GM12878 (cell line): ENCODE measurements around the gene STK39. TPM values are rescaled to one million over a fixed set of nuclear protein-coding genes. Genes with fewer than 3 reads are reported as not detected.

ENCODE experiments used
- ATAC-seq: fragments of 200-7000 bp; cut with Tn5 transposase; 3 replicates; pipeline ENCODE4 v1.9.1; 2020; ENCODE audit warnings: mild to moderate bottlenecking, moderate library complexity
- BruUV-seq: library from RNA; stranded (reverse); fragments of 400-500 nt; replicated peaks from 2 replicates; lab custom pipeline; 2021; lab: Mats Ljungman, UMichigan
- CTCF ChIA-PET: fragments of 300-600 bp; sonication (Branson Sonifier 250); formaldehyde crosslinking; extraction: SDS; loops from one replicate; lab custom pipeline; 2021; ENCODE audit warnings: inconsistent platforms; lab: Yijun Ruan, JAX
- POLR2A ChIA-PET: fragments of 350-600 bp; formaldehyde crosslinking; extraction: SDS; loops from one replicate; lab custom pipeline; 2021; ENCODE audit warnings: inconsistent platforms; lab: Charles Lee
- RAD21 ChIA-PET: fragments of 300-600 bp; sonication (Branson Sonifier 250); formaldehyde crosslinking; loops from one replicate; lab custom pipeline; 2023; ENCODE audit warnings: antibody characterized with exemption; ENCODE audit not compliant: unreplicated experiment; lab: Charles Lee
- SMC1A ChIA-PET: fragments of 300-600 bp; sonication (Branson Sonifier 250); formaldehyde crosslinking; loops from one replicate; lab custom pipeline; 2023; ENCODE audit not compliant: unreplicated experiment, uncharacterized antibody; lab: Charles Lee
- DNase-seq: peaks from one replicate; pipeline ENCODE4 v3.0.0-alpha.2; 2011; ENCODE audit warnings: low read depth, low spot score
- FAIRE-seq: peaks from 3 replicates; lab custom pipeline; 2011; peaks lifted over from hg19 to GRCh38; lab: Jason Lieb, UNC
- H2AFZ ChIP-seq: 2 replicates; pipeline ENCODE4 v1.6.0; 2011; ENCODE audit warnings: low read depth, low read length, control low read depth; ENCODE audit not compliant: control insufficient read depth
- H3K27ac ChIP-seq: 2 replicates; pipeline ENCODE4 v1.5.1; 2011; ENCODE audit warnings: control low read depth; ENCODE audit not compliant: control insufficient read depth, insufficient read depth
- H3K27me3 ChIP-seq, 2 experiments: replicated peaks in 1 of 2; 2 replicates each; pipeline versions ENCODE4 v1.6.0 to v1.6.1; 2011; ENCODE audit warnings: low read length in 1 of 2; ENCODE audit not compliant: control insufficient read depth in 2 of 2, insufficient read depth in 2 of 2
- H3K36me3 ChIP-seq, 2 experiments: 2 replicates each; pipeline ENCODE4 v1.5.1; 2011; ENCODE audit warnings: low read length in 1 of 2; ENCODE audit not compliant: control insufficient read depth in 2 of 2, insufficient read depth in 2 of 2
- H3K4me1 ChIP-seq: 2 replicates; pipeline ENCODE4 v1.6.1; 2011; ENCODE audit warnings: mild to moderate bottlenecking, low read length, moderate library complexity, mixed read lengths; ENCODE audit not compliant: control insufficient read depth, insufficient read depth
- H3K4me2 ChIP-seq: 2 replicates; pipeline ENCODE4 v1.6.0; 2011; ENCODE audit warnings: control low read depth; ENCODE audit not compliant: control insufficient read depth, insufficient read depth
- H3K4me3 ChIP-seq: fragments of 200-600 bp; sonication (generic); 2 replicates; pipeline ENCODE4 v1.5.1; 2016
- H3K79me2 ChIP-seq: 2 replicates; pipeline ENCODE4 v1.6.0; 2011; ENCODE audit warnings: low read length; ENCODE audit not compliant: control insufficient read depth, insufficient read depth
- H3K9ac ChIP-seq: 2 replicates; pipeline ENCODE4 v1.8.0; 2011; ENCODE audit warnings: low read length, control low read depth, mixed read lengths; ENCODE audit not compliant: control insufficient read depth, insufficient read depth
- H3K9me3 ChIP-seq: replicated peaks from 3 replicates; pipeline ENCODE4 v1.5.1; 2011; ENCODE audit warnings: mild to moderate bottlenecking, low read length; ENCODE audit not compliant: control insufficient read depth, insufficient read depth
- H4K20me1 ChIP-seq: 2 replicates; pipeline ENCODE4 v1.6.0; 2011; ENCODE audit not compliant: control insufficient read depth, insufficient read depth
- ATF2 ChIP-seq: IDR thresholded peaks from 2 replicates; pipeline ENCODE4 v1.6.1; 2012; ENCODE audit warnings: low read length, inconsistent platforms
- BCL11A ChIP-seq: IDR thresholded peaks from 2 replicates; pipeline ENCODE4 v1.6.1; 2011; ENCODE audit warnings: low read depth, low read length
- CUX1 ChIP-seq: IDR thresholded peaks from 2 replicates; pipeline ENCODE4 v1.6.1; 2012; ENCODE audit warnings: improper control_type of control experiment, low read depth, low read length; ENCODE audit not compliant: insufficient replicate concordance
- DPF2 ChIP-seq: fragments of 450-650 bp; IDR thresholded peaks from 2 replicates; pipeline ENCODE4 v1.6.1; 2017; ENCODE audit warnings: mild to moderate bottlenecking
- EP300 ChIP-seq, 2 experiments: fragments of 150-350 bp in 1 of 2; IDR thresholded peaks; 2 replicates each; pipeline ENCODE4 v1.6.1; 2011 to 2012; ENCODE audit warnings: low read depth in 2 of 2, low read length in 2 of 2, borderline replicate concordance in 1 of 2, improper control_type of control experiment in 1 of 2, inconsistent platforms in 1 of 2; ENCODE audit not compliant: control insufficient read depth in 1 of 2
- IKZF2 ChIP-seq, 2 experiments: fragments of 450-650 bp; IDR thresholded peaks; 2 replicates each; pipeline ENCODE4 v1.6.1; 2017; ENCODE audit warnings: mild to moderate bottlenecking in 2 of 2, moderate library complexity in 2 of 2
- IRF4 ChIP-seq: IDR thresholded peaks from 2 replicates; pipeline ENCODE4 v1.6.1; 2011; ENCODE audit warnings: low read depth, low read length
- JUNB ChIP-seq: IDR thresholded peaks from 2 replicates; pipeline ENCODE4 v1.6.1; 2016; ENCODE audit warnings: antibody characterized with exemption, mild to moderate bottlenecking
- KAT2A ChIP-seq: conservative IDR thresholded peaks from 2 replicates; pipeline ENCODE4 v1.6.1; 2011; ENCODE audit warnings: low read depth, low read length; ENCODE audit not compliant: control insufficient read depth
- MYB ChIP-seq: fragments of 150-350 bp; IDR thresholded peaks from 2 replicates; pipeline ENCODE4 v1.6.1; 2014; ENCODE audit warnings: mild to moderate bottlenecking, low read depth, low read length, borderline replicate concordance
- NFIC ChIP-seq: IDR thresholded peaks from 2 replicates; pipeline ENCODE4 v1.6.1; 2012; ENCODE audit warnings: low read depth, mild to moderate bottlenecking, inconsistent platforms, low read length, moderate library complexity
- NFYA ChIP-seq: IDR thresholded peaks from 2 replicates; pipeline ENCODE4 v1.6.1; 2011; ENCODE audit warnings: low read depth, mild to moderate bottlenecking, low read length, improper control_type of control experiment, borderline replicate concordance
- NR2F1 ChIP-seq: fragments of 450-650 bp; conservative IDR thresholded peaks from 2 replicates; pipeline ENCODE4 v1.6.1; 2017; ENCODE audit warnings: mild to moderate bottlenecking
- PAX5 ChIP-seq: IDR thresholded peaks from 2 replicates; pipeline ENCODE4 v1.6.1; 2011; ENCODE audit warnings: low read depth, low read length, borderline replicate concordance
- RCOR1 ChIP-seq: conservative IDR thresholded peaks from 2 replicates; pipeline ENCODE4 v1.6.1; 2012; ENCODE audit warnings: low read depth, low read length, improper control_type of control experiment
- TAF1 ChIP-seq: IDR thresholded peaks from 2 replicates; pipeline ENCODE4 v1.6.1; 2011; ENCODE audit warnings: mild to moderate bottlenecking, low read depth, low read length, borderline replicate concordance
- ZNF217 ChIP-seq: fragments of 450-650 bp; IDR thresholded peaks from 2 replicates; pipeline ENCODE4 v1.6.1; 2017; ENCODE audit warnings: antibody characterized with exemption, mild to moderate bottlenecking
- ZNF384 ChIP-seq: IDR thresholded peaks from 2 replicates; pipeline ENCODE4 v1.6.1; 2012; ENCODE audit warnings: low read depth, mild to moderate bottlenecking, low read length, improper control_type of control experiment, borderline replicate concordance
- WGBS: methylation state at CpG from one replicate; pipeline ENCODE4 v1.1.6; 2016; ENCODE audit warnings: low lambda C conversion rate; ENCODE audit not compliant: insufficient replicate concordance, insufficient coverage; ENCODE audit errors: missing lambda C conversion rate; 5-methylcytosine and 5-hydroxymethylcytosine counted together
- in situ Hi-C: fragments of 300-500 bp; cut with MboI; formaldehyde crosslinking; loops from 9 replicates; pipeline ENCODE4 v1.14.3; 2018; ENCODE audit warnings: mixed read lengths
- intact Hi-C: fragments of 100-400 bp; cut with micrococcal nuclease; formaldehyde crosslinking; loops from one replicate; pipeline ENCODE4 v1.14.2; 2022; ENCODE audit not compliant: unreplicated experiment
- polyA plus RNA-seq, 11 experiments: library from polyadenylated mRNA; depleted of rRNA in 4 of 11; unstranded in 6 of 11; stranded (reverse) in 5 of 11; fragments of >200 nt; fragmentation: Nextera tagmentation in 4 of 11; fragmentation: Illumina TruSeq in 1 of 11; extraction: Ambion mirVana in 4 of 11; extraction: Trizol in 1 of 11; gene quantifications; 1 replicate in 1 of 11; 2 replicates in 10 of 11; pipeline versions ENCODE4 v1.2.1 to v1.2.3, GENCODE V29; 2011 to 2016; ENCODE audit warnings: inconsistent platforms in 2 of 11, missing spikeins in 2 of 11, low read depth in 1 of 11
- total RNA-seq, 4 experiments: library from RNA; depleted of rRNA in 3 of 4; stranded (reverse); fragments of >200 nt in 3 of 4; fragmentation: Illumina TruSeq in 1 of 4; extraction: Trizol in 1 of 4; gene quantifications; 2 replicates each; pipeline versions ENCODE4 v1.2.1 to v1.2.3, GENCODE V29; 2013 to 2021

STK39 gene
- total and polyA plus RNA-seq, 10 of the 15 experiments (the other 5 are each of a cell fraction or from before 2014, with no cell fraction given), result 0.03 to 0.21 (median 0.07) TPM; not detected in 5

GRCh38 chr2:168194784-168195522, 52.4 kb downstream of the STK39 start:
- H3K9me3 ChIP-seq, result no peaks in the 10 kb centered on the region
- DNase-seq (peak; percentile 28), FAIRE-seq (peak; percentile 78), ATAC-seq (peak; percentile 89)
- CTCF ChIA-PET, result no interaction called here
- H3K27me3 ChIP-seq, result peaks cover 1% of the 10 kb centered on the region in 2 experiments; a peak in 2 of 4 replicates
- no peaks in the 10 kb centered on the region for H3K36me3 ChIP-seq
- POLR2A ChIA-PET, result no interaction called here
- H3K4me1 ChIP-seq, result peaks cover 12% of the 10 kb centered on the region; the same call in 1 of the 2 replicates
- H3K4me2 ChIP-seq, result no peak overlapping the region
- H3K4me3 ChIP-seq, result no peak overlapping the region
- in situ Hi-C loops (no loop called here), intact Hi-C loops (no loop called here)
- RAD21 ChIA-PET, result no interaction called here
- H3K79me2 ChIP-seq, result no peaks in the 10 kb centered on the region
- SMC1A ChIA-PET, result interaction anchor here (0.7 to 1.1 kb wide), 2 partner anchors 10 to 13 kb away, joined by 3 to 4 read pairs; no protein-coding TSS in a partner anchor
- H3K27ac ChIP-seq, result no peak overlapping the region
- BruUV-seq, result no TSS peak
- under 1% methylated on average over 7 of the region's 7 CpGs for WGBS
- no peak overlapping the region for H2AFZ ChIP-seq
- no peaks in the 10 kb centered on the region; the same call in 1 of the 2 replicates for H4K20me1 ChIP-seq
- no peak overlapping the region for H3K9ac ChIP-seq
- TF ChIP-seq EP300 (IDR thresholded peaks at IDR 0.05; ENCODE audit: borderline replicate concordance in 1 of 2, control insufficient read depth in 1 of 2, low read depth in 2 of 2, low read length in 2 of 2) (0 out of 4 replicates have a peak, but pooled peaks of 1 of the 2 experiments have one; percentile 14), BCL11A (0 out of 2 replicates have a peak, but pooled peaks have one; percentile 45), MYB (no peak), ZNF384 (peak; percentile 70; the same call in 1 of the 2 replicates), RCOR1 (no peak), NR2F1 (0 out of 2 replicates have a peak, but pooled peaks have one; percentile 15), ZNF217 (peak; percentile 58), ATF2 (peak; percentile 26; the same call in 1 of the 2 replicates), KAT2A (no peak), NFYA (no peak), TAF1 (no peak), CUX1 (no peak), JUNB (peak; percentile 82), NFIC (peak; percentile 60), IRF4 (0 out of 2 replicates have a peak, but pooled peaks have one; percentile 45), IKZF2 (IDR thresholded peaks at IDR 0.05) (0 out of 4 replicates have a peak, but pooled peaks of 1 of the 2 experiments have one; percentile 24), PAX5 (peak; percentile 89; the same call in 1 of the 2 replicates), DPF2 (0 out of 2 replicates have a peak, but pooled peaks have one; percentile 22)
